Activated CD4-positive, alpha-beta T cell treated with anti-CD3 and anti-CD28 coated beads for 1 hour (primary cell): ENCODE results near the gene CPNE2.

Experiments used
- DNase-seq: peaks from one replicate; pipeline ENCODE4 v3.0.0-alpha.2; 2020

Gene CPNE2

DNA sequence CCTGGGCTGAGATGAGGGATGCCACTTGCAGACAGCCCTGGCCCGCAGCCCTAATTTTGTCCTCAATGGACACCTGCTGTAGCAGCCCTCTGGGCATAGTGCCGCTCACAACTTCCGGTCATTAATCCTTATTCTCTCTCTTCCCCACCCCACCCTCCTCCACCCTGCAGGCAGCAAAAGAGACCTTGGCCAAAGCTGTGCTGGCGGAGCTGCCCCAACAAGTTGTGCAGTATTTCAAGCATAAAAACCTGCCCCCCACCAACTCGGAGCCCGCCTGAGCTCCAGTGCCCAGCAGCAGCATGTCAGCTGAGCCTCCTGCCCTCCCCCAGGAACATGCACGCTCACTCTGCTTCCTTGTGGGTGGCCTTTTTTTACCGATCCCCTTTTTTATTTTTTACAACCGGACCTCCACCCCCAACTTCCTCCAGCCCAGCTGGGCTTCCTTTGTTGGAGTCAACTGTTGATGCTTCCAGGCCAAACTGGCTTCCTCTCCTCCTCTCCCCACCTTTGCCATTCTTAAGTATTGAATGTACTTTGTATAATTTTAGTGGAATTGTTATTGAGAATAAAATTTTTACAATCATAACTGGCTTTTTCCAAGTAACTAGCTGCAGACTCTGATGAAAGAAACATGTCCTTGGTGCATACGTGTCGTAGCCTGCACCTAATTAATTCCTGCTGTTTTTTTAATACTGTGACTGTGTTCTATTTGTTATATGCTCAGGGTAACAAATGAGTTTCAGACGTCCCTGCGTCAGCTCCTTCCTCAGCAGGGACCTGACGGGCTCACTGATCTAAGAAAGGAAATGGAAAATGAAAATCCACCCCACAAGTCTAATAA is 55.2 kb downstream of the CPNE2 start:
- no peak for DNase-seq

DNA sequence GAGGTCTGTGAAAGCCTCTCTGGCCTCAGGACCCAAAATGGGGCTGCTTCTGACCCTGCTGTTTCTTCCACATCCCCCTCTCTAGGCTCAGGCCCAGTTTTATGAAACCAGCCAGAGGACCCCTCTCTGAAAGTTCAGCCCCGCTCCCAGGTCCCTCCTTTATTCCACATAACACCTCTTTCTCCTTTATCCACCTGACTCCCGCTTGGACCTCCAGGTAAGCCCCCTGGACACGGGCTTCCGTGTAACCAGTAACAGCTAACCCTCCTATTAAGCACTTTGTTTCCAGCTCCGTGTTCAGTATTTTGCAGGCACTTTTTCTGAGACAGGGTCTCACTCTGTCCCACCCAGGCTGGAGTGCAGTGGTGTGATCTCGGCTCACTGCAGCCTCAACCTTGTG is 56.1 kb downstream of the CPNE2 start:
- no peak for DNase-seq

DNA sequence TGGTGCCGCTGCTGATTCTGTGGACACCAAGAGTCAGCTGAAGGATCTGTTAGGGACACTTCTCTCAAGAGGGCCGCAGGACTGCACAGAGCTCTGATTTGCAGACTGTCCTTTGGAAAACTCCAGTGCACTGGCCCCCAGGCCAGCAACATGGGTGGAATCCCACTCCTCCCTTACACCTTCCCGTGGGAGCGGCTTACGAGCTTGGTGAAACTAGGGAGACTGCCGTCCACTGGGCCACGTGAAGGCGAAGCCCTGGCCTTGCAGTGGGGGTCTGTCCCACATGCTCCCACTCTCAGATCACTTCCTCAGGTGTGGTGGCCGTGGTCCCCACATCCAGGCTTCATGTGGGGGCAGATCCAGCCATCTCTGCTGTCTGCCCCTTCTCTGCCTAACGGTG is 57.0 kb downstream of the CPNE2 start:
- no peak for DNase-seq

DNA sequence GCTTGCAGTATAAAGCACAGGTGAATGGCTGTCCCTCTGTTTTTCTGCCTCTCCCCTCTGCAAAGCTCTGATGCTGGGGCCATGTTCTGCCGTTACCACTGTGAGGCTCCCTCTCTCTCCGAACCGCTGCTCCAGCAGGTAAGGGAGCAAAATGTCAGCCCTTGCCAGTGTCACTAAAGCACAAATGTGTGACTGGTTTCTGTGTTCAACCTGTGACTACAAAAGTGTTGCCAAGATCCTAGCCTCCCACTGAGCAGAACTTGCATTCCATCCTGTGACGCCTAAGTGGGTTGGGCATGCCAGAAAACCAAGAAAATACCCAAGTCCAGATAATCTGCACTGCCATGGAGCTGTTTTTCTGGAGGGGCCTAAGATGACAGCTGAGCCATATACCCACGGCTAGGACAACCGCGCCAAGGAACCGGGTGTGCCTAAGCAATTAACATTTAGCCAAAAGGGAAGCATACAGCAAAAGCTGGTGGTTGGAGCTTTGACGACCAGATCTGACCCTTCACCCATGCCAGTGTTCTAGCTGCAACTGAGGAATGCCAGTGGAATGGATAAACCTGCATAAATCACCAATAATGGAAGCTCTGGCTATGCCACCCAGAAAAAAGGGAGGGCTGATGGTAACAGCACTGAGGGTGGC is 58.4 kb downstream of the CPNE2 start:
- no peak for DNase-seq

DNA sequence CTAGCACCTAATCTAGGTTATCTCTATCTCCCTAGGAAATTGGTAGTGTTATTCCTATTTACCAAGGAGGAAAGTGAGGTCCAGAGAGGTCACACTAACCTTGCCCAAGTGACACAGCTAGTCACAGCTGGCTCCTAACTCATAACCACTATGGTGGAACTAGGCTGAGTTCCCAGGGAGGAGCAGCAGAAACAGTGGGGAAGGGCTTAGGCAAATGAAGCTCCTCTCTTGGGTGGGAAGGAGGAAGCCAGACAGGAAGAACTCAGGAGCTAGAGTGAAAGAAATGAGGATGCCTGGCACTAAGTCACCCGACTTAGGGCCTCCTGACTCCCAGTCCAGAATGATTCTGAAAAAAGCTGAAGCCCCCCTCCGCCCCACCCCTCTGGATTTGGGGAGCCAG is 59.0 kb downstream of the CPNE2 start:
- no peak for DNase-seq

DNA sequence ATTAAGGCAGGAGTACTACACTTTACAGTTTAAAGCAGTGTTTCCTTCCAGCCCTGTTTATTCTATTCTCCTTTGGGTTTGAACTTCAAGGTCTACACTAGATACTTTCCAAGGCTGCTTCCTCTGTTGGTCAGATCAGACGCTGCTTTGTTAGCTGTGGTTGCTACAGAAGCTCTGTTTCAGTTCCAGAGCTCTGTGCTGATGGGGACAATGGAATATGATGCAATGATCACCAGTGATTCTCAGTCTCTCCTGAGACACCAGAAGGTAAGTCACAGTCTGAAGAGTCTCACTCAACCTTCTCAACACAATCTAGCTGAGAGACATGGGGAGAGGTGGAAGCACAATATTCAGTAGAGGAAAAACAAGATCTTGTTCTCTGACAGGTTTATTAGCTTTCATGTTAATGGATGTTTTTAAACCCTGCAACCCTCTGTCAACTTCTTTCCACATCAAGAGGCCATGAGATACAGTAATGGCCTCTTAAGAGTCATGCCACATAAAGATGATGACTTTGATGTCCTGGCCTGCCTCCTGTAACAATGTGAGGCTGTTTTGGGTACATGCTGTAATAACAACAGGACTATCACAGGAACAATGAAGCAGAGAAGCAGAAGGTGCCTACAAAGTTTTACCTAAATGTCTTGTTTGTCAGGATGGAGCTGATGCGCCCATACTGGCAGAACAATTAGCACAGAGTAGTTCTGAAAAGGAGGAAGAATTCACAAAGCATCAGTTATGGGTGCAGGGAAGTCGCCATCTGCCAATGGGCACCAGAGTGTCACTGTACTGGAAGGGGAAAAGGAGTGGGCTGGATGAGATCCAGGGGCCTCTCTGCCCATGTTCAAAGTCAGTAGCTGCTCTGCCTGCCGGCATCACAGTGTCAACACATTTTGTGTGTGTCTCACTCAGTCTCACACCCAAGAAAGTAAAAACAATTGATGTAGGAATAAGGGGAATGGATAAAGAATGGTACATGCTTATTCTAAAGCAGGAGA is 60.0 kb downstream of the CPNE2 start:
- no peak for DNase-seq

DNA sequence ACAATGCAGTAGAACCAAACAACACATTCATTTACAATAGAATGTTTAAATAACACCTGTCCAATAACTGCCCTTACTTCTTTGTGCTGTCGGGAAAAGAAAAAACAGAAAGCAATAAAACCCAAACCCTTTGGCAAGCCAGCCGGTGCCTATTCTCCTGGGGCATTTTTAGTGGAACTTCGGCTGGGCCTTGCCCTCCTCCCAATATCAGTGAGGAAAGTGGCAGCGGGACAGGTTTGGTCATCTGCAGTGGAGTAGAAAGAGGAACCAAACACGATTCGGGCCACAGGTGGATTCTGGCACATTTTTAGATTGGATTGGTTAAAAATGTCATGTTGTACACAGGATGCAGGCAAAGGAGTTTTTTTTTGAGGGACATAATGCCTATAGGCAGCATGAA is 61.5 kb downstream of the CPNE2 start:
- DNase-seq: no peak

DNA sequence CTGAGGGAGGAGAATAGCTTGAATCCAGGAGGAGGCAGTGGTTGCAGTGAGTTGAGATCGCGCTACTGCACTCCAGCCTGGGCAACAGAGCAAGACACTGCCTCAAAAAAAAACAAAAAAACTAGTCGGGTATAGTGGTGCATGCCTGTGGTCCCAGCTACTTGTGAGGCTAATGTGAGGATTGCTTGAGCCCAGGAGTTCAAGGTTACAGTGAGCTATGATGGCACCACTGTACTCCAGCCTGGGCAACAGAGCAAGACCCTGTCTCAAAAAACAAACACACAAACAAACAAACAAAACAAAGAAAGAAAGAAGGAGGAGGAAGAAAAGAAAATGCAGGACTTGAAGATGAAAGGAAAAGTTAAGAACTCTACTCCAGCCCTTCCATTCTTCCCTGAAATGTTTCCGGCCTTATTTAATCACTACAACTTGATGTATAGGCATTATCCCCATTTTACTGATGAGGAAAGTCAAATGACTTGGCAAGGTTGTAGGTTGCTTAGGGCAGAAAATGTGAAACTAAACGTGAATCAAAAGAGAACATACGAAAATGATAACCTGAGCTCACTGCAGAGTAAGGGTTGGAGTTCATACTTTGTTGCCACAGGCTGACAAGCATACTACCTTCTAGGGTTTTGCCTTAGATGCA is 63.4 kb downstream of the CPNE2 start:
- DNase-seq: no peak

DNA sequence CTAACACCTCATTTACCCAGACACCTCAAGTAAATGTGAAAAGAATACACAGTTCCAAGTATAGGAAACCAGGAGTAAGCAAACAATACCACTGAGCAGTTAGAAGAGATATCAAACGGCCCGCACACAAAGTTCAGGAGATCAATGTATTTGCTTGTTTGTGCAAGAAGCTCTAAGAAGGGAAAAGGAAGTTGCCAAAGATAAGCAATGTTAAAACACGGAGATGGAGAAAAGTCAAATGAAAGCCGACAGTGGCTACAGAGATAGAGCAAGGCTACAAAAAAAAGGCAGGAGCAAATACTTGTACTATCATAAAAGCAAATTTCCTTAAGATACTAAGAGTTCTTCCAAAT is 63.9 kb downstream of the CPNE2 start:
- no peak for DNase-seq

DNA sequence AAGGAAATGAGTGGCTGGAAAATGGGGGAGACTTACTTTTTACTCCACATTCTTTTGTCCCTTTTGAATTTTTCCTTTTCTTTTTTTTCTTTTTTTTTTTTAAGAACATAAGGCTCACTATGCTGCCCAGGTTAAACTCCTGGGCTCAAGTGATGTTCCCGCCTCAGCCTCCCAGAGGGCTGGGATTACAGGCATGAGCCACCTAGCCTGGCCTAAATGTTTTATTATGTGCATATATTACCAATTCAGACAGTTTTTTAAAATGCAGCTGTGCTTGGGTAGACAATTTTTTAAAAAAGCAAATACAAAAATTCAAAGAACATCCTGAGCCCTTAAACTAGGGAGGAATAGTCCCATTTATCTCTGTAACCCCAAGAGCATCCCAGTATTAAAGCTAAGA is 65.2 kb downstream of the CPNE2 start:
- DNase-seq: no peak

DNA sequence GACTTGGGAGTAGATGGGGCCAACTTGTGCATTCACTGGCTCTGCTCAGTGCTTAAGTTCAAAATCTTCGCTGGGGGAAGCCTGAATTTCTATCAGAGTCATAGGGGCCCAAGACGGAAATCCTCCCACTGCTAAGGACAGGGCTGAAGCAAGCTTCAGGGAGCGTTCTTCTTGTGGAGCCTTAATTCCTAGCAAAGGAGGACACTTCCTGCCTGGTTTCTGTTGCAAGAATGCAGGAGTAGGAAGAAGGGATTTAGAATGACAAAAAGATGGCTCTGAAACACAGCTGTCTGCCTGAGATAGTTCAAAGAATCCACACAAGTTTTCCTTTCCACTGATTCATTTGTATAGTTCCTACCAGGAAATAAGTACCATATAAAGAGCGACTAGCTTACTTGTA is 67.1 kb downstream of the CPNE2 start:
- DNase-seq: no peak

DNA sequence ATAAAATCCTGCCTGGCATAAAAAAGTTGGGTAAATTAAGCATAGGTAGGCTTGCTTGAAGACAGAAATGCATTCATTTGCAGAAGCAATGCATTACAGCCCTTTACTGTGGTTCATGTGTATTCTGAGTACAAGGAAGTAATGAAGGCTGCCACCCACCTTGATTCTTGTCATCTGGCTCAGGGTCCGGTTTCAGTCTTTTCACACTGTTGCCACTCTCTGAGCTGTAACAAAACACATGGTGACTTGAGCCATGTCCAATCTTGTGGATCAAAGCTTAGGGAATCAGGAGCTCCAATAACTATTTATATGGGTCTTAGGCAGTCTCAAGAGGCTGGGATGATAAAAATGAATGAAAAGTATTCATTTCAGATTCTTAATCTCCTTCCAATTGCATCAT is 71.5 kb downstream of the CPNE2 start:
- no peak for DNase-seq

DNA sequence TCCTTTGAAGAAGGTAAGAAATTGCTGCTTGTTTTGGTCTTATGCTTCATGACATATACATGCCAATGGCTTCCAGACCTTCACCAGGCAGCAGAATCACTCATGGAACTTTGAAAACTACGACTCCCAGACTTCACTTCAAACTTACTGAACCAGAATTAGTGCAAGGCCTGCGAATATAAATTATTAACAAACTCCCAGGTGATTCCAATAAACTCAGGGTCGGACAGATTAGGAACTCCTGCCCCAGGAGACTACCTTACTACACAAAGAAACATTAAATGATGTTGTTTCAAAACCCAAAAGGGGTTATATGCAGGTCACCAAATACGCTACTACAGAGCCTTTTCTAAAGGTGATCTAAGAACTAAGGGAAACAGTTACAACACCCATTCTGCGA is 73.1 kb downstream of the CPNE2 start:
- no peak for DNase-seq

DNA sequence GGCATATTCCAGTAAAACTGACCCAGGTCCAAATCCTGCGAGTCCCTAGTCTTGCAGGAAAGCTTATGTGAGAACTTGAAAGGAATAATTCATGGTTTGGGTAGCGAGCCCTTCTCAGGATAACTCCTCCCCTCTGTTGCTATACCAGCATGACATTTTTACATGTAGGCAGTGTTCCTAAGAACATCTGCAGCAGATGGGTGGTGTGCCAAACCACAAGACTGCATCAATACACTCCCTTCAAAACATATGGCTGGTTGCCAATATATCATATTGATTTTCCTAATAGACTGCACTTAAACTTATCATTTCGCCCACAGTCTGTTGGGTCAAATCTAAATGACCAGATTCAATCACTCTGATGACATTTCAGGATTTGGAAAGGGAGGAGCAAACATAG is 73.6 kb downstream of the CPNE2 start:
- no peak for DNase-seq

DNA sequence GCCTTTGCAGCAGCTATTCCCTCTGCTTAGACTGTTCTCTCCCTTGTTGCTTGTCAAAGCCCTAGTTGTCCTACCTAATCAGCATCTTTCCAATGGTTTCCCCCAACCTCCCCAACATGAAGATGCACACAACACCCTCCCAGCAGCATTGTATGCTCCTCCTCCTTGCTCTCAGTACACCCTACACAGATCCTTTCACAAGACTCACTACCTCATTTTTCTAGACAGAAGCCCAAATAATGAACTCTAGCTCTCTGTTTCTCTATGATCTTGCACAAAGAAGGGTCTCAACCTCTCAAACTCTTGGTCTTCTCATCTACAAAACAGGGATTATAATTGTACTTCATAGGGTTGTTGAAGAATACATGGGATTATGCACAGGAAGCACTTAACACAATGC is 74.1 kb downstream of the CPNE2 start:
- DNase-seq: no peak

DNA sequence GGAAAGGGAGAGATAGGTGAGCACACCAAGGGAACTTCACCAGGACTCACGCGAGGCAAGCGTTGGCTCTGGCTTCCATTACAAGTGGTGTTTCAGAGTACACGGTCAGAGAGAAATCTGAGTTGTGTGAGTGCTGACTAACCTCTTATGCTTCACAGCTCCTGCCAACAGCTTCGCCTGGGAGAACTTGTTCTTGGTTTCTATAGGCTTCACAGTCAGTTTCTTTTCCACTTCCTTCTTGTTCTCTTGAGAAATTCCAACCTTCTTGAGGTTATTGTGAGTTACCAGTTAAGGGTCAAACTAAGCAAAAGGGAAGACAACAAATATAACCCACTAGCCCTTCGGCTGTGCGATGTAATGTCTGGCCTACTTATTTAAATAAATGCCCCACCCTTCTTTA is 74.6 kb downstream of the CPNE2 start:
- no peak for DNase-seq

DNA sequence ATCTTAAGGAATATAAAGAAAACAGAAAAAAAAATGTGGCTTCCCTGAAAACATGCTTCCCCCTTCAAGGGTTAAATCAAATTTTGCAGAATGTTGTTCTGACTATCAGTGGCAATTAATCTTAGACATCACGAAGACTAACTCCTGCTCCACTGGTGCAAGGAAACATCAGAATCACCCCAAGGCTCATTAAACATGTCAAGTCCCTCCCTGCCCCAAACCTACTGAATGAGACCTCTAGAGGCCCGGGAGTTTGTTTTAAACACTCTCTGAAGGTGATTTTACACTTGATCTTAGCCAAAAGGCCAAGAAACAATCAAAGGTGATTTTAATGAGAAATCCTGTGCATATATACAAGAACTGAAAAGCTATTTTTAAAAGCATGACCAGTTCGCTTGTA is 75.2 kb downstream of the CPNE2 start:
- DNase-seq: no peak

DNA sequence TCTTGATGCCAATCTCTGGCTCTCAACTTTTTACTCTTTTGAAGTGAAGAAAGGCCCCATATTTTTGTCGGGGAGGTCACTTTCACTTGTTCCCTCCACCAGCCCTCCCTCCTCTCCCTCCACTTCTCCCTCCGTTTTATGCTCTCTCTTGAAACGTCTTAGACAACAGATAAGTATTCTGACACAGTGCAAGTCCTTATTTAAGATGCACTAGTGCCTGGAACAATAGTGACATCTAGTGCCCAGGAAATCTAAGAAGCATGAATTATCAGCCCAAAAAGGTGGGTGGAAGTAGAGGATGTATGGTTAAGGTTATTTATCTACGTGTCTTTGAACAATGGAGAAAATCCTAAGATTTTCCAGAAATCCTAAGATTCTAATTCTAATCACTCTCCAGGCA is 75.6 kb downstream of the CPNE2 start:
- no peak for DNase-seq

DNA sequence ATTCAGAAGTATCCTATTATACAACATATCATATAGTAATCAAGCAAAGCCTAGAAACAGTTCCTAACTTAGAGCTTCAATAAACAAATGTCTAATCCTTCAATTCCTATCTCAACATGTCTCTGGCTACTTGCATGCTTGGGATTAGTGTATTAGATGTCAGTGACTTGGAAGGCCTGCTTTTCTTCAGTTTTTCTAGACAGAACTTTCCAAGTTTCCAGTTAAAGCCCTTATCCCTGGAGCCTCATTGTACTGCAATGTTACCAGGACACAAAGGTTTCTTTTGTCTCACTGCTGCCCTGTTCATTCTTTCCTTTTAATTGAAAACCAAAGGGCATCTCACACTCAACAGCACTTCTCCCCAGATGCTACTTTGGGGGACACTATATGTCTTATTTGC is 76.9 kb downstream of the CPNE2 start:
- DNase-seq: no peak

DNA sequence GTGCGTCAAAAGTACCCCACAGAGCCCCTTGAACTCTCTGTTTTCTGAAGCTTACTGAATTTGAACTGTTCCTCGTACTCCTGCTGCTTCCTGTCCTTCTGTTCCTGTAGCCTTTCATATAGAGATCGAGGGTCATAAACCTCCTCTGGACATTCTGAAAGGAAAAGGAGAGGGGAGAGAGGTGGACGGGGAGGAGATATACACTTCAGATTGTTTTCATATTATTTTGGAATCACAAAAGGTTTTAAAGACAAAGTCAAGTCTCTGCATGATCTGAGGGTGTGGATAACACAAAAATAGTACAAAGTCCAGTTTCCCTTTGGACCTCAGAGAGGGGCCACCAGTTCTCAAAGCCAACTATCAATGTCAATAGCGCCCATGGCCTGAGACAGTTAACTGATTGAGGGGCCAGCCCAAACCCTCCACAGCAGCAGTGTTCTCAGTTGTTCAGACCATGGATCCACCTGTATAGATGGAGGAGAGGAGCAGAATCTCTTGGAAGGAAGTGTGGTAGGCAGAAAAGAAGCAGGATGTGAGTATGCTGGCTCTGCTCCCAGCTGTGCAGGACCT is 80.4 kb downstream of the CPNE2 start:
- DNase-seq: no peak

DNA sequence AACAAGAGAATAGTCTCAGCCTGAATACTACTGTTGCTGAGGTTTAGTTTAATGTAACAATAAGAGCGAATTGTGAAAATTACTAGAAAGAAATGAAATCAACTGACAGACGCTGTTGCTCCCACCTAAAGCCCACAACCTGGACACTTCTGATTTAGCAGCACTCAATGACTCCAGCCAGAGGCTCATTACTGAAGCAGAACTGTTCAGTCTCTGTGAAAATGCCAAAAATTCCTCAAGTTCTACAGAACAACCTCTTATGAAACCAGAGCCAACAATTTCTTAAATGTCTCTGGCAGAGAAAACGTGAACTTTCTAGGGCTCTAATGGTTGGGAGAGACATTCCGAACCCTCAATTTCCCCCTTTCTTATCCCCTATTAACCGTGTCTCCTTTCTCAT is 83.5 kb downstream of the CPNE2 start:
- no peak for DNase-seq

DNA sequence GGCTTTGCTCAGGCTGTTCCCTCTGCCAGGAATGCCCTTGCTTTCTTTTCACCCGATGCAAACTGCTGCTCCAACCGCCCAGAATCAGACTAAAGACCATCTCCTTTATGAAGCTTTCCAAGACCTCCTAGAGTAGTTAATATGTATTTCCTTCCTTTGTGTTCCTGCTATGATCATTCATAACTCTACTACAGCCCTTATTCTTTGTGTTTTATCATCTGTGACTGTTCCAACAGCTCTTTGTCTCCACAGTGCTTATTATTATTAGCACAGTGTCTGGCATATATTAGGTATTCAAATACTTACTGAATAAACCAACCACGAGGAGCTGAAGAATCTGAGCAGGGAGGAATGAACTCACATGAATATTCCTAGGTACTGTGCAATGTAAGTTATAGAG is 85.8 kb downstream of the CPNE2 start:
- no peak for DNase-seq

DNA sequence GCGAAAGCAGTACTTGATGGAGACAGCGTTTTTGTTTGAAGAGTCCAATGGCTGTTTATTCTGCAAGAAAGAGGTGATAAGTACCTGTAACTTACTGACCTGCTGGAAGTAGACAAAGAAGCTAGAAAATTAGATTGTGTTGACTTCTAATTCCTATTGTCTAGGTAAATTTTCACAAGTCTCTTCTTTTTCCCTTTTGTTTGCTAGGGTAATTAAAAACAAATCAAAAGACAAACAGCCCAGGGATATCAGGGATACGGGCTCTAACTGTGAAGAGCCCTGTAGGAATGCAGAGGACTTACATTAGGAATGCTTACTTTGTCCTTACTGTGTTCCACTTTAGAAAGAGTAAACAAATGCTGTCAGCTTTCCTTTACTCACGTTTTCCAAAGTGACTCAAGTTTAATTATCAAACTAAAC is 86.4 kb downstream of the CPNE2 start:
- no peak for DNase-seq
